GM12892 (cell line): ENCODE measurements around the gene LENG9.

Experiments
- POLR2A ChIP-seq: IDR thresholded peaks from 2 replicates; pipeline ENCODE4 v1.6.1; 2011; ENCODE audit warnings: low read depth, low read length, control low read depth
- POLR2AphosphoS5 ChIP-seq: IDR thresholded peaks from 2 replicates; pipeline ENCODE4 v1.6.1; 2011; ENCODE audit warnings: low read depth, low read length, control low read depth
- TAF1 ChIP-seq: IDR thresholded peaks from 2 replicates; pipeline ENCODE4 v1.6.1; 2011; ENCODE audit warnings: low read depth, mild to moderate bottlenecking, control low read depth, low read length, borderline replicate concordance

DNA sequence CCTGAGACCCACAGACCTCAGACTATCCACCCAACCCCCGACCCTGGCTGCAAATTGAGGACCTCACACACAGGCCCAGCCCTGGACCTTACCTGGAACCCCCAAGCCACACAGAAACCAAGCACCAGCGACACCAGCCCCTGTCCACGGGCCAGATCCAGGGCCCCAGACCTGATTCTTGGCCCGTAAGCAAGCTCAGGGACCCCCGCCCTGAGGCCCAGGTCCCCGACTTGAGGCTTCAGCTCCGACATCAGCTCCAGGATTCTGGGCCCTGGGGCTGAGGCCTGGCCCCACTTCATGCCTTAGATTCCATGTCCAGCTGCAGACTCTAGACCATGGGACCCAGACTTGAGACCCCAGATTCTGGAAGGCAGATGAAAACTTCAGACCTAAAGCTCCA, 42.1 kb downstream of the LENG9 start:
- TF ChIP-seq TAF1 (no peak), POLR2AphosphoS5 (no peak), POLR2A (no peak)
